SK-N-SH treated with all-trans-retinoic acid at 6 μM for 48 hours (cell line): Measurements from ENCODE around the gene DPYD.

Source experiments
- ATAC-seq: fragments of 200-7000 bp; cut with Tn5 transposase; 3 replicates; pipeline ENCODE4 v1.9.1; 2020; ENCODE audit warnings: mild to moderate bottlenecking, moderate library complexity
- ARNTL ChIP-seq: fragments of 450-650 bp; formaldehyde crosslinking; IDR thresholded peaks from 2 replicates; pipeline ENCODE4 v1.5.0; 2020; ENCODE audit warnings: low read depth, mild to moderate bottlenecking, moderate library complexity, borderline replicate concordance
- CREB5 ChIP-seq: fragments of 250-450 bp; sonication (Bioruptor Pico); IDR thresholded peaks from 2 replicates; pipeline ENCODE4 v1.5.1; 2020; ENCODE audit warnings: low read depth, mild to moderate bottlenecking, moderate library complexity
- CSDC2 ChIP-seq: fragments of 250-450 bp; sonication (Bioruptor Pico); IDR thresholded peaks from 2 replicates; pipeline ENCODE4 v1.5.0; 2020; ENCODE audit warnings: mild to moderate bottlenecking, moderate library complexity
- ESRRG ChIP-seq: fragments of 250-450 bp; sonication (Bioruptor Pico); IDR thresholded peaks from 2 replicates; pipeline ENCODE4 v1.6.1; 2021; ENCODE audit warnings: mild to moderate bottlenecking
- ISL1 ChIP-seq: fragments of 250-450 bp; sonication (Bioruptor Pico); IDR thresholded peaks from 2 replicates; pipeline ENCODE4 v2.1.2; 2022; ENCODE audit warnings: mild to moderate bottlenecking, moderate library complexity
- OSR1 ChIP-seq: fragments of 250-450 bp; sonication (Bioruptor Pico); IDR thresholded peaks from 2 replicates; pipeline ENCODE4 v1.8.0; 2022; ENCODE audit warnings: moderate library complexity, mild to moderate bottlenecking, inconsistent platforms
- PATZ1 ChIP-seq: fragments of 250-450 bp; sonication (Bioruptor Pico); IDR thresholded peaks from 2 replicates; pipeline ENCODE4 v1.8.0; 2020; ENCODE audit warnings: mild to moderate bottlenecking, moderate library complexity, borderline replicate concordance
- PPARA ChIP-seq: fragments of 250-450 bp; sonication (Bioruptor Pico); IDR thresholded peaks from 2 replicates; pipeline ENCODE4 v1.5.0; 2020; ENCODE audit warnings: mild to moderate bottlenecking, borderline replicate concordance
- RARB ChIP-seq: fragments of 250-450 bp; sonication (Bioruptor Pico); IDR thresholded peaks from 2 replicates; pipeline ENCODE4 v1.8.0; 2021; ENCODE audit warnings: mild to moderate bottlenecking, moderate library complexity
- SNAI2 ChIP-seq: fragments of 250-450 bp; sonication (Bioruptor Pico); IDR thresholded peaks from 2 replicates; pipeline ENCODE4 v1.5.0; 2020; ENCODE audit warnings: mild to moderate bottlenecking, moderate library complexity
- TCF4 ChIP-seq: fragments of 250-450 bp; sonication (Bioruptor Pico); IDR thresholded peaks from 2 replicates; pipeline ENCODE4 v1.8.0; 2021; ENCODE audit warnings: mild to moderate bottlenecking, moderate library complexity, borderline replicate concordance
- TOX ChIP-seq: fragments of 250-450 bp; sonication (Bioruptor Pico); IDR thresholded peaks from 2 replicates; pipeline ENCODE4 v1.8.0; 2021; ENCODE audit warnings: mild to moderate bottlenecking, moderate library complexity, borderline replicate concordance
- TSHZ2 ChIP-seq: fragments of 250-450 bp; sonication (Bioruptor Pico); IDR thresholded peaks from 2 replicates; pipeline ENCODE4 v1.5.0; 2020; ENCODE audit warnings: mild to moderate bottlenecking, moderate library complexity
- ZFP3 ChIP-seq: fragments of 250-450 bp; sonication (Bioruptor Pico); IDR thresholded peaks from 2 replicates; pipeline ENCODE4 v1.5.0; 2020; ENCODE audit warnings: mild to moderate bottlenecking, moderate library complexity
- ZNF565 ChIP-seq: fragments of 450-650 bp; formaldehyde crosslinking; conservative IDR thresholded peaks from 2 replicates; pipeline ENCODE4 v1.5.0; 2020; ENCODE audit warnings: low read depth, mild to moderate bottlenecking, moderate library complexity
- ZNF70 ChIP-seq: fragments of 450-650 bp; formaldehyde crosslinking; IDR thresholded peaks from 2 replicates; pipeline ENCODE4 v1.5.0; 2020; ENCODE audit warnings: mild to moderate bottlenecking, moderate library complexity
- ZNF8 ChIP-seq: fragments of 450-650 bp; formaldehyde crosslinking; IDR thresholded peaks from 2 replicates; pipeline ENCODE4 v1.5.0; 2020; ENCODE audit warnings: mild to moderate bottlenecking, moderate library complexity
- TF ChIP-seq, protein P1 (sequence below): fragments of 250-450 bp; sonication (Bioruptor Pico); IDR thresholded peaks from 2 replicates; pipeline ENCODE4 v1.5.1; 2021; ENCODE audit warnings: mild to moderate bottlenecking, moderate library complexity
- TF ChIP-seq, protein P2 (sequence below): fragments of 250-450 bp; sonication (Bioruptor Pico); IDR thresholded peaks from 2 replicates; pipeline ENCODE4 v1.8.0; 2021; ENCODE audit warnings: low read depth, mild to moderate bottlenecking, moderate library complexity, borderline replicate concordance

DPYD gene

DNA sequence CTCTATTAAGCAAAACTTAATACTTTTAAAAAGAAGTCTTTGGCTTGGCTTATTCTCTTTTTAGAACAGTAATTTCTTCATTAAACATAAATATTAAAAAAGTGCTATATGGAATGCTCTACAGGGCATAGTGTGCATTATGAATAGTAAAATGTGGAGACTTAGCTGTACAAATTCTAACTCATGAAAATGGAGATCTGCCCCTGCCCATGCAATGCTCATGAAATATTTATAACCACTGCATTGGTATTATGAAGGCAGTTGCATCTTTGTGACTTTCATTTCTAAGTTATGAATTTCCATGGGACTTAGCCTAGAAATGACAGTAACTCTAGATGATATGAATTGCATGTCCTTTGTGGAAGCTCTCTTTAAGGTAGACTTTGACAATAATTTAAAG, 613.3 kb downstream of the DPYD start (continued):
- TF ChIP-seq, protein P1, sequence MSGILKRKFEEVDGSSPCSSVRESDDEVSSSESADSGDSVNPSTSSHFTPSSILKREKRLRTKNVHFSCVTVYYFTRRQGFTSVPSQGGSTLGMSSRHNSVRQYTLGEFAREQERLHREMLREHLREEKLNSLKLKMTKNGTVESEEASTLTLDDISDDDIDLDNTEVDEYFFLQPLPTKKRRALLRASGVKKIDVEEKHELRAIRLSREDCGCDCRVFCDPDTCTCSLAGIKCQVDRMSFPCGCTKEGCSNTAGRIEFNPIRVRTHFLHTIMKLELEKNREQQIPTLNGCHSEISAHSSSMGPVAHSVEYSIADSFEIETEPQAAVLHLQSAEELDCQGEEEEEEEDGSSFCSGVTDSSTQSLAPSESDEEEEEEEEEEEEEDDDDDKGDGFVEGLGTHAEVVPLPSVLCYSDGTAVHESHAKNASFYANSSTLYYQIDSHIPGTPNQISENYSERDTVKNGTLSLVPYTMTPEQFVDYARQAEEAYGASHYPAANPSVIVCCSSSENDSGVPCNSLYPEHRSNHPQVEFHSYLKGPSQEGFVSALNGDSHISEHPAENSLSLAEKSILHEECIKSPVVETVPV (CRISPR knock-in tag) = no peak
- TF ChIP-seq ESRRG (CRISPR knock-in tag) = no peak
- no peak for TF ChIP-seq TOX (CRISPR knock-in tag)
- no peak for TF ChIP-seq OSR1
- TF ChIP-seq ZFP3 (CRISPR knock-in tag) = no peak
- TF ChIP-seq CSDC2 (CRISPR knock-in tag) = no peak

- ATAC-seq = no peak
- TF ChIP-seq ZNF70 (CRISPR knock-in tag) = no peak
- TF ChIP-seq ISL1 (CRISPR knock-in tag) = peak; percentile 32
- TF ChIP-seq RARB = no peak
- TF ChIP-seq, protein P2, sequence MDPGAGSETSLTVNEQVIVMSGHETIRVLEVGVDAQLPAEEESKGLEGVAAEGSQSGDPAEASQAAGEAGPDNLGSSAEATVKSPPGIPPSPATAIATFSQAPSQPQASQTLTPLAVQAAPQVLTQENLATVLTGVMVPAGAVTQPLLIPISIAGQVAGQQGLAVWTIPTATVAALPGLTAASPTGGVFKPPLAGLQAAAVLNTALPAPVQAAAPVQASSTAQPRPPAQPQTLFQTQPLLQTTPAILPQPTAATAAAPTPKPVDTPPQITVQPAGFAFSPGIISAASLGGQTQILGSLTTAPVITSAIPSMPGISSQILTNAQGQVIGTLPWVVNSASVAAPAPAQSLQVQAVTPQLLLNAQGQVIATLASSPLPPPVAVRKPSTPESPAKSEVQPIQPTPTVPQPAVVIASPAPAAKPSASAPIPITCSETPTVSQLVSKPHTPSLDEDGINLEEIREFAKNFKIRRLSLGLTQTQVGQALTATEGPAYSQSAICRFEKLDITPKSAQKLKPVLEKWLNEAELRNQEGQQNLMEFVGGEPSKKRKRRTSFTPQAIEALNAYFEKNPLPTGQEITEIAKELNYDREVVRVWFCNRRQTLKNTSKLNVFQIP (CRISPR knock-in tag) = no peak
- TF ChIP-seq CREB5 (CRISPR knock-in tag) = no peak
- TF ChIP-seq CSDC2 (CRISPR knock-in tag) = no peak
These were observed 613.7 kb downstream of the DPYD start for GRCh38 chr1:97307151-97307550.

DNA sequence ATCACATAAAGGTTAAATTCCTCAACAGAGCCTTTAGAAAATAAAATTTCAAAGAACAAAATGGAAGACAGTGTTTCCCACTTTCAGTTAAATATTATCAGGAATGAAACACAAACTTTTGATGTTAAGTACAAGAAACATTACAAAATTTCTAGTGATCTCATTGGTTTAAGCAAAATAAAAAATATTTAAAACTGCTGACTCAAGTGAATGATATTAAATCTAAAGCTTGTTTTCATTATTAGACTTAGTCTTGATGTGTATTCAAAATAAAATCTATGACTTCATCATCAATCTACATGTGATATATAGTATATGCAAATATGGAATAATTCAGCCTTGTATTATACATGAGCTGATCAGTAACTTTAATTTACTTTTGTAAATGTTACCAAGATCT, 614.3 kb downstream of the DPYD start:
- no peak for ATAC-seq
- TF ChIP-seq PPARA = no peak
- TF ChIP-seq ZNF70 (CRISPR knock-in tag) = no peak
- TF ChIP-seq CSDC2 (CRISPR knock-in tag) = no peak
- TF ChIP-seq, protein P1 (CRISPR knock-in tag) = no peak

GRCh38 chr1:97304366-97304765, 616.5 kb downstream of the DPYD start:
- no peak for ATAC-seq
- no peak for TF ChIP-seq PATZ1 (CRISPR knock-in tag)
- no peak for TF ChIP-seq SNAI2 (CRISPR knock-in tag)
- TF ChIP-seq ARNTL (CRISPR knock-in tag) = no peak
- no peak for TF ChIP-seq ZNF8 (CRISPR knock-in tag)

- TF ChIP-seq ESRRG (CRISPR knock-in tag) = no peak
- TF ChIP-seq SNAI2 (CRISPR knock-in tag) = no peak
- TF ChIP-seq ISL1 (CRISPR knock-in tag) = no peak
- TF ChIP-seq, protein P2 (CRISPR knock-in tag) = no peak
- no peak for TF ChIP-seq TSHZ2 (CRISPR knock-in tag)
- TF ChIP-seq TCF4 (CRISPR knock-in tag) = no peak
- TF ChIP-seq ZNF565 (CRISPR knock-in tag) = no peak
- no peak for TF ChIP-seq ZNF70 (CRISPR knock-in tag)
- no peak for TF ChIP-seq PPARA
- TF ChIP-seq, all 23 proteins: peak for 0
- ATAC-seq = no peak
These were observed 621.9 kb downstream of the DPYD start for GRCh38 chr1:97298966-97299365.
